Brain microvascular endothelial cell (primary cell): ENCODE data around the gene PRR11.

Experiments used
- DNase-seq: peaks from one replicate; pipeline ENCODE4 v3.0.0-alpha.2; 2020
- H3K27ac ChIP-seq: fragments of 250-450 bp; sonication (Bioruptor Pico); 2 replicates; pipeline ENCODE4 v1.5.1; 2020; ENCODE audit warnings: mild to moderate bottlenecking, moderate library complexity
- H3K27me3 ChIP-seq: fragments of 250-450 bp; sonication (Bioruptor Pico); replicated peaks from 2 replicates; pipeline ENCODE4 v1.5.1; 2020; ENCODE audit warnings: mild to moderate bottlenecking
- H3K36me3 ChIP-seq: fragments of 250-450 bp; sonication (Bioruptor Pico); replicated peaks from 2 replicates; pipeline ENCODE4 v1.5.1; 2020; ENCODE audit warnings: mild to moderate bottlenecking
- H3K4me3 ChIP-seq: 2 replicates; pipeline ENCODE4 v1.5.1; 2011; ENCODE audit warnings: low read depth, mild to moderate bottlenecking, control low read depth, low read length, moderate library complexity
- CTCF ChIP-seq: IDR thresholded peaks from 2 replicates; pipeline ENCODE4 v1.5.1; 2011; ENCODE audit warnings: low read depth, mild to moderate bottlenecking, moderate library complexity, low read length, control low read depth, inconsistent platforms; ENCODE audit errors: missing control alignments
- in situ Hi-C: cut with HindIII; loops from 2 replicates; pipeline ENCODE4 v1.10.0; 2017; ENCODE audit warnings: low sequenced_read_pairs, low pct_ligation_motif_present

Gene PRR11

GRCh38 chr17:59199398-59199797 is 43.9 kb downstream of the PRR11 start:
- in situ Hi-C loops = no loop called here
- no peaks in the 10 kb centered on the region for H3K27me3 ChIP-seq
- H3K27ac ChIP-seq = no peak overlapping the region

GRCh38 chr17:59202320-59202719 is 46.8 kb downstream of the PRR11 start:
- in situ Hi-C loops = no loop called here
- no peaks in the 10 kb centered on the region for H3K27me3 ChIP-seq
- no peak for TF ChIP-seq CTCF
- peaks cover 5% of the 10 kb centered on the region for H3K36me3 ChIP-seq
- no peak overlapping the region for H3K27ac ChIP-seq
- DNase-seq = no peak
- H3K4me3 ChIP-seq = no peak overlapping the region

More at GRCh38 chr17:59199398-59199797, 43.9 kb downstream of the PRR11 start:
- DNase-seq = no peak
- Histone ChIP-seq H3K36me3 (peaks cover 5% of the 10 kb centered on the region), H3K4me3 (no peak overlapping the region)
- no peak for TF ChIP-seq CTCF

- Histone ChIP-seq H3K4me3 (no peak overlapping the region), H3K27ac (no peak overlapping the region), H3K36me3 (no peaks in the 10 kb centered on the region), H3K27me3 (no peaks in the 10 kb centered on the region)
- TF ChIP-seq CTCF = no peak
- in situ Hi-C loops = no loop called here
- no peak for DNase-seq
Measured at GRCh38 chr17:59219370-59219769, 63.8 kb downstream of the PRR11 start.

- no peak overlapping the region for H3K27ac ChIP-seq
- in situ Hi-C loops = no loop called here
- DNase-seq = no peak
Measured at GRCh38 chr17:59219992-59220327, 64.4 kb downstream of the PRR11 start.

GRCh38 chr17:59220328-59221158 is 65.0 kb downstream of the PRR11 start, which contains the start of gene GDPD1:
Gene GDPD1 (plus strand): TSS chr17:59220511. CDS start chr17:59220610, 99 bp downstream.
- TF ChIP-seq CTCF = peak; percentile 45
- H3K36me3 ChIP-seq = no peaks in the 10 kb centered on the region
- DNase-seq = peak; percentile 88
- in situ Hi-C loops = no loop called here
- peak within 1 kb of the TSS; percentile 85 for H3K4me3 ChIP-seq
- H3K27ac ChIP-seq = no peak within 1 kb of the TSS
- no peaks in the 10 kb centered on the region for H3K27me3 ChIP-seq

More at GRCh38 chr17:59219992-59220327, 64.4 kb downstream of the PRR11 start:
- Histone ChIP-seq H3K36me3 (no peaks in the 10 kb centered on the region), H3K27me3 (no peaks in the 10 kb centered on the region), H3K4me3 (peak overlapping the region; percentile 85)
- TF ChIP-seq CTCF = no peak
